GM19023 (cell line): ENCODE results near the gene FAM217A.

ENCODE experiments used
- ATAC-seq: cut with Tn5 transposase; IDR thresholded peaks from one replicate; pipeline ENCODE4 v1.9.1; 2021; ENCODE audit warnings: mild to moderate bottlenecking, moderate library complexity; ENCODE audit not compliant: unreplicated experiment

The FAM217A gene

DNA sequence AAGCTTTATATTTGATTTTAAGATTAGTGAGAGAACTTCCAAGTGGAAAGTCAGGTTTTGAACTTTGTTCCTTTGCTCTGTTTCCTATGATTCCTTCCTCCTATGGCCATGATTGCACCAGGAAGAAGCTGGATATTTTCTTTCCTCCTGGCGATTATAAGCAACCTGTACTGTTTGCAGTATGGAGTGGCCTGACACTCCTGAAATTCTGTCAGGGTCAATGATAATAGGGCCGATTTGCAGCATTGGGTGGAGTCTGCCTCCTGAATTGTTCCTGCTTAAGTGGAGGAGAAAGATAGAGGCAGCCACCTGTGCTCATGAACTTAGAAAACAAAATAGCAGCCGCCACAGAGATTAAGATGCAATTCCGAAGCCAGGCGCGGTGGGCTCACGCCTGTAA, 9.8 kb upstream of the FAM217A start:
- ATAC-seq = no peak

DNA sequence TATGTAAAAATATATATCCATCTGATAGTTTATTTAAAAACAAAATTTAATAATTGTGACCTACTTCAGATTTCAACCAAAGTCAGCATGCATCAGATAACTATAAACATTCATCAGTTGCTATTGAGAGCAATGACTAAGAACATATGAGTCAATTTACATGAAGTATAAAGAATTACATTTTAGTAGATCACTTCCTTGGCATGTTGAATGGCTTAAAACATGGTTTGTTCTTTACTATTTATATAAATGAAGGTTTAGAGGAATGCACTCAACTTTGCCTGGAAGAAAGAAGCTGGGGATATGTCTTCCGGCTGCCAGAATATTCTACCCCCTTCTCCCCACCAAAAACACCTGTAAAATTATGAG, 6.4 kb upstream of the FAM217A start:
- no peak for ATAC-seq

DNA sequence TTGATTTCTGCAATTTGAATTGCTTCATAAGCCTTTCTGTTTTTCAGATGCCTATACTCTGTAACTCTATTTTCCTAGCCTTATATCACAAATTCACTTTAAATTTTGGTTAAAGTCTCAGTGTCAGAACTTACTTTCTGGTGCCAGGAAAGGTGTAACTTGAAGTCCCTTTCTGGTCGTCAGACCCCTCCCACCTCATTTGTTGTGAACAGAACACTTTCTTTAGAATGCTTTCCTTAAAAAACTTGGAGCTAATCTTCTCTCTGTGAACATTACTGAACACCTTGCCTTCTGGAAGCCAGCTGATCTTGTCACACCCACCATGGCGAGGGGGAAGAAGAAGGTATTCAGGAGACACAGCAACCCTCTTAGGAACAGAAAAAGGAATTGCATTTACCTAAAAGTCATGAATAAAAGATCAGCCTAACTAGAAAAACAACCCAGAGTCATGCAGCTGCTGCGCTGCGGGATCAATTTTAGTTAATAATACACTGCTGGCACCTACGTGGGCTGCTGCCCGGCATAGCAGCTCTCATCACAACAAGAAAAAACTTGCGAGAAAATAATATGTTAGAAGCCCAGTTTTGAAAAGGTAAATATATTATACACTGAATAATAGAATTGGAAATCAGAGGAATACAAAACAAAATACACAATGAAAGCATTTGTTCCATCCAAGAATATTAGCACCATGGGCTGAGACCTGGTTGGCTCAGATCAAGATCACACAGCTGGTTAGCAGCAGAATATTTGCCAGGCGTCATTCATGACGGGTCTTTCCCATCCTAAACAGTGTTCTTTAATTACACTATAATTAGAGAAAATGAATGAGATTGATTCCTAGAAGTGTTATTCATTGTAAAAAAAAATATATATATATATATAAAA, 5.8 kb upstream of the FAM217A start:
- ATAC-seq = no peak

DNA sequence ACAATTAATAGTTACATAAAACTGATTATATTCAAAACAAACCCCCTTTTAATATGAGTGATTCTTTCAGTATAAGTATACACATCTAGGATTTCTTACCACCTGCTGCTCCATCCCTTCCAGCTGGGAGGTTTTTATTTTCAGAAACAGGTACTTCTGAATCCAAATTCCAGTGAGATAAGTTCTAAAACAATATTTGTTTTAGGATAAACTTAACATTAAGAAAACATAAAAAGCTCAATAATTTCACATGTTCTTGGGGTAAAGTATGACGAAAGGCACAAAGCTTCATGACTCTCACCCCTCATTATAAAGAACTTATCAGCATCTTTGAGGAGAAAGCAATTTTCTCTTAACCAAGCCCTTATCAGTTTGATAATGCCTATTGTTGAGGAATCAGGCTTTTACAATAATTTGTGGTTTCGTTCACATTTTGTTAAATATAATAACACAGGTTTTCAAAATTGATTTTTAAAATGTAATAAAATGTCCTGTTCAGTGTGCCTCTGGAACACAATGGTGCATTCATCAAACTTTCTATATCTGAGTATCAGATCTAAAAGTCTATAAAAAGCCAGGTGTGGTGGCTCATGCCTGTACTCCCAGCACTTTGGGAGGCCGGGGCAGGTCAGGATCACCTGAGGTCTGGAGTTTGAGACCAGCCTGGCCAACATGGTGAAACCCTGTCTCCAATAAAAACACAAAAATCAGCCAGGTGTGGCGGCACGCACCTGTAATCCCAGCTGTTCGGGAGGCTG, 4.3 kb downstream of the FAM217A start:
- ATAC-seq = no peak

DNA sequence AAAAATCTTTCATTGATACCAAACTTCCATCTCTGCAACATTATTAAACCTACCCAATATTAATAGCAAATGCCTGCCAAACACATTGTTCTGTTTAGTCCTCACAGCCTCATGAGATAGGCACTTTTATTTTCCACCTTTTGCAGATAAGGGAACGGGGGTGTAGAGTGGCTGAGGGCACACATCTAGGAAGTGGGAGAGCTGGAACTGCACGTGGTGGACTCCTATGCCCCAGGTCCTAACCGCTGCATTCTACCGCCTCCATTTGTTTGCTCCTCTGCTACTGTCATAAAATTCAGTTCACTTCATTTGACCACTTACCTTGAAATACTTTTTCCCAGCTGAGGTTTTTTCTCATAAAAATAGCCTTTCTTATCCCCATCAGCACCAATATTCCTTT, 7.6 kb downstream of the FAM217A start:
- no peak for ATAC-seq

DNA sequence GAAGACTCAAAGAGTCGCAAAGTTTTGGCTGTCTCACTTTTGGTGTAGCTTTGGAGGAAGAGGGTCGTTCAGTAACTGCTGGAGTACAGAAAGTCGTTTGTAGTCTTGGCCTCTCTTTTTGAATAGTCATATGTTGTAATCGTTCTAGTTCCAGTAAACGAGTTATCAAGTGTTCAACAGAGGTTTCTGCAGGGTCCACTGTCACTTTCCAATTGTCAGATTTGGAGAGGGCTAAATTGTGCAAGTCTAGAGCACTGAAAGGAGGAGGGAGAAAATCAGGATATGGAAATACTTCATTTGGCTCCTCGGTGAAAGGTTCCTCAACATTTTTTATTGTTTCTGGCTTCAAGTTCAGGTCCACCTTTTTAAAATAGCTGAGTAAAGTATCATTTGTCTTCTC, 9.7 kb downstream of the FAM217A start:
- no peak for ATAC-seq

DNA sequence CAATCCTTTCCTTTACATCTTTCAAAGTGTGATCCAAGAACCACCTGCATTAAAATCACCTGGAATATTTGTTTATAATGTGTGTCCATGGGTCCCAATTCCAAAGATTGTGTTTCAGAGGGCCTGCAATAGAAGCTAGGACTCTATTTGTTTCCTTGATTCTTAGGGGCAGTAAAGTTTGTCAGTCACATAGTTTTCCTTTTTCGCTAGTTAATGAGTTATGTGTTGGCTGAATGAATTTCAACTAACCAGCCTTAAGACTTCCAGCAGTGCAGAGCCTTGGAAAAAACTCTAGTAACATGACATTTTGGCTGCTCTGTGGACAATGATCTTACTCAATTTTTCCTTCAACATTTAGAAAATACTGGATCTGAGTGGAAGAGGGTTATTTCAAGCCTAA, 11.3 kb downstream of the FAM217A start:
- ATAC-seq = no peak

DNA sequence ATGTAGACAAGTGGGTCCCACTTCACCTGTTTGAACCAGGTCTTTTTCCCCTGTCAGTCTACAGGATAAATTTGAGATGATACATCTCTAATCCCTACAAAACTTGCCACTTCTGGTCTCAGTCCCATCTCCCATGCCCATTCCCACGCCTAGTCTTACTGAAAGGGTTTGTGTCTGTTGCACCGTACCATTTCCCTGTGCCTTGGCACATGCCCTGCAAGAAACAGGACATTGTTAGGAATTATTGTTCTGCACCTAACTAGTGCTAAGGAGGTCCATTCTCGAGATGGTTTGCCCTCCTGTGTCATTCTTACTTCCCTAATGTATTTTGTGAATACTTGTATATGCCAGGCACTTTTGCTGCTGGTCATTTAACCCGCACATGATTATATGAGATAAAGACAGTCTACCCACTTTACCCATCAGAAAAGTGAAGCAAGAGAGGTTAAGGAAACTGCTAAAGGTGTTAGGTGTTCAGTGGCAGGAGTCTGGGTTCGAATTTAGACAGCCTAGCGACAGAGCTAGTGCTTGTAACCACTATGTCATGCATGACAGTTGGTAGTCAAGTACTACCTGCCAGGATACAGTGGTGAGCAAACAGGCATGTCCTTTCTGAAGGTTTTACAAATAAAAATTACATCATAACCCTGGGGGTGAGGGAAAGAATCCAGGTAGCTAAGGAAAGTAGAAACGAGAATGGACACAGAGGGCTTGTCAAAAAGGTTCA, 12.7 kb downstream of the FAM217A start:
- no peak for ATAC-seq

DNA sequence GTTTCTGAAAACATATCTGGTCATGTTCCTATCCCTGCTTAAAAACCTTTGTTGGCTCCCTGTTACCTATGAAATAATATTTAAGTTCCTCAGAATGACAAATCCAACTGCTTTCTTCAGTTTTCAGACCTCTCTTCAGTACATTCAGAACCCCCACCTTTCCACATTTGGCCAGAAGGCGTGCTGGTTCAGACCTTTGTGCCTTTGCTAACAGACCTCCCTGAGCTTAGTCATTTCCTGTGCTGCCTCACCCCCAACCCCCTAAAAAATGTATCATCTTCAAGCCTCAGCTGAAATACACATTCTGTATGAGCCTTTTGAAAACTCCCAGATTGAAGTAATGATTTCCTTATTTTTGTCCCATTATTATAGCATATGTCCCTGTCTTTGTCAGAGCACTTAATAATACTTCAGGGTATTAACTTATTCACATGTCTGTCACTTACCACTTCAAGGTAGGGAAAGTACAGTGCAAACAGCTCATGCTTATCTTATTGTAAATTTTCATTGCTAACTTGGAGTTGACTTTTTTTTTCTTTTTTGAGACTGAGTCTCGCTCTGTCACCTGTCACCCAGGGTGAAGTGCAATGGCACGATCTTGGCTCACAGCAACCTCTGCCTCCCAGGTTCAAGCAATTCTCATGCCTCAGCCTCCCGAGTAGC, 19.7 kb downstream of the FAM217A start:
- ATAC-seq = no peak

DNA sequence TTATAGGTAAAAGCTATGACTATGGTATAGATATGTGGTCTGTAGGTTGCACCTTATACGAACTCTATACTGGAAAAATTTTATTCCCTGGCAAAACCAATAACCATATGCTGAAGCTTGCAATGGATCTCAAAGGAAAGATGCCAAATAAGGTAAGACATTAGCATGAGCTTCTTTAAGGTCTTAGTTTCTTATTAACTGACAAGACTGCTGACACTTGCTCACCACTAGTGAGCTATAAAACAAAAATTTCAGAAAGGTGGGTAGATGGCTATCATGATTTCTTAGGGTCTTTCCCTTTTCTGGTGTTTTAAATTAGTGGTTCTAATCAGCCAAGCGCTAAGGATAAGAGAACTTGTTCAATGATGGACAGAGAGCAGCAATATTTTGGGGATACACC, 21.9 kb downstream of the FAM217A start:
- no peak for ATAC-seq

DNA sequence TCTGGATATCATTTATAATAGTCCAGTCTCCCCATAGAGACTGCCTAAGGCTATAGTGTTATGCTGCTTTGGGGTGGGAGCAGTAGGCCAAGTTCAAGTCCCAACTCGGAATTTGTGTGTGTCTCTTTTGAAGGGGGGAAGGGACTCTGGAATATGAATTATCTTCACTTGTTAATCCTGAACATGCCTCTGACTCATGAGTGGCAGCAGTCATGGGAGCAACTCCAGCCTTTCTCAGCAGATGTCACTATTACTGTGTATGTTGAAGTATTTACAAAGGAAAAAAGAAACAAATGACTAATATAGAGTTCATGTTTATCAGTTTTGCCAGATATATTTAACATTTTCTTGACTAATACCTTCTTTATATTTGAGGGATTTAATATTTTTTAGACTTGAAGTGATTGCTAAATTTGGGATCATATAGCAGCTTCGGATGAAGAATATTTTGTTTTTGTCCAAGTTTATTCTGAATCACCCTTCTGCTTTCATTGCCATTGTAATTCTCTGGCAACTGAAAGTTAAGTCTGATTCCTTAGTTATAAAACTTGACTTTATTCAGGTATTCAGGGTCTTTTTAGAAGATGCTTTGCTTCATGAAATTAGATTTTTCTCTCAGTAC, 23.4 kb downstream of the FAM217A start:
- no peak for ATAC-seq

DNA sequence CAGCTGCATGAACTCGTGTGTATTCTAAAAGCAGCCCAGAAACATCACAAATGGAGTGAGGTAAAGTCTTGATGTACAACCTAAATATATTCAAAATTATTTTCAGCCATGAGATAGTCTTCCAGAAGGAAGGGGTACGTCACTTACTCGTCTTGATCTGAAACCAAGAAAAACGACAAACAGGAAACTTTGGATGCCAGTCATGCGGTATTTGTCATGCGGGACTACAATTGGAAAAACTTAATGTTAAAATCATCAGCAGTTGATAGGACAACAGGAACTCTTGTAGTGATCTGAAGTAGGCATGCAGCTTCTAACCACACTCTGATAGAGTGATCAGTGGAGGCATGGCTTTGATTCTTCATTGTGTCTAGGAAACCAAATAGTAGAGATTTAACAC, 29.7 kb downstream of the FAM217A start:
- ATAC-seq = no peak

DNA sequence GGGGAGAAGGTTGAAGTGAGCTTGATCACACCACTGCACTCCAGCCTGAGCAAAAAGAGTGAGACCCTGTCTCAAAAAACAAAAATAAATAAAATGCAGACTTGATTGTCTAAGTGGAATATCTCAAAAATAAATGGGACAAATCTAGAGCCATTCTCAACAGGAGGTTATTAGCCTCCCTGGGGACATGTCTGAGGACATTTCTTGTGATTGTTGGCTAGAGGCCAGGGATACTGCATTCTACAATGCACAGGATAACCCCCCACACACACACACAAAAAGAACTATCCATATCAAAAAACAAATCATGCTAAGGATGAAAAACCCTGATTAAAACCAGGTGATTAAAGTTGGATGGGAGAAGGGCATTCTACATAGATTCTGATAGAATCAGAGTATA, 37.5 kb downstream of the FAM217A start:
- ATAC-seq = no peak

DNA sequence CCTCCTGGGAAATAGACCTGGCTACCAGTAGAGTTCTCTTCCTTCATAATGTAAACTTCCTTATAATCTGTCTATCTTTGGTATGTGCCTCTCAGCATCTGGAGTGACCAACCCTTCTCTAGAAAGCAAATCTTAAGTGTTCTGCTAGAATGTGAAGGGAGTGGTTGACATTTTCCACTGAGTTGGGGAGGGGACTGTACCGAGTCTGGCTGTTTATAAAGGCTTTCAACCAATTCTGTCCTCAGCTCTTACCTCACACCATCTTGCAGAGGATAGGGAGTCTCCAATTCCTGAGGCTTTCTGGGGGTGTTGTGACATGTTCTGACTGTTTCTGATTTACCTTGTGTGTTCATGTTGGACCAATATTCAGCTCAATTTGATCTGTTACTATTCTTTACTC, 39.6 kb downstream of the FAM217A start:
- ATAC-seq = no peak

DNA sequence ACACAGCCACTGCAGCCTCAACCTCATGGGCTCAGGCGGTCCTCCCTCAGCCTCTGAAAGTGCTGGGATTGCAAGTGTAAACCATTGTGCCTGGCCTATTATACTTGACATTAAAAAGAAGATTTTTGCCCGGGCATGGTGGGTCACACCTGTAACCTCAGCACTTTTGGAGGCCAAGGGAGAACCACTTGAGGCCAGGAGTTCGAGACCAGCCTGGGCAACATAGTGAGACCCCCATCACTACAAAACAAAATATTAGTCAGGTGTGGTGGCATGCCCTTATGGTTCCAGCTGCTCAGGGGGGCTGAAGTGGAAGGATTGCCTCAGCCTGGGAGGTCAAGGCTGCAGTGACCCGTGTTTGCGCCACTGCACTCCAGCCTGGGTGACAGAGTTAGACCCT, 42.4 kb downstream of the FAM217A start:
- ATAC-seq = no peak

DNA sequence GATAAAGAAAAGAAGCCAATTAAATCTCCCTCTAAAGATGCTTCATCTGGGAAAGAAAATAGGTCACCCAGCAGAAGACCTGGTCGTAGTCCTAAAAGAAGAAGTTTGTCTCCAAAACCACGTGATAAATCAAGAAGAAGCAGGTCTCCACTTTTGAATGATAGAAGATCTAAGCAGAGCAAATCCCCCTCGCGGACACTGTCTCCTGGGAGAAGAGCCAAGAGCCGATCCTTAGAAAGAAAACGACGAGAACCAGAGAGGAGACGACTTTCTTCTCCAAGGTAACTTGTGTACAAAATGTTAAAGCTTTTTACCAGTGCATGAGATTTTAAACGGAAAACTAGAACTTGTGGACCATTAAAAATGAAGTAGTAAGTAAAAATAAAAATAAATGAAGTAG, 46.5 kb downstream of the FAM217A start:
- no peak for ATAC-seq

DNA sequence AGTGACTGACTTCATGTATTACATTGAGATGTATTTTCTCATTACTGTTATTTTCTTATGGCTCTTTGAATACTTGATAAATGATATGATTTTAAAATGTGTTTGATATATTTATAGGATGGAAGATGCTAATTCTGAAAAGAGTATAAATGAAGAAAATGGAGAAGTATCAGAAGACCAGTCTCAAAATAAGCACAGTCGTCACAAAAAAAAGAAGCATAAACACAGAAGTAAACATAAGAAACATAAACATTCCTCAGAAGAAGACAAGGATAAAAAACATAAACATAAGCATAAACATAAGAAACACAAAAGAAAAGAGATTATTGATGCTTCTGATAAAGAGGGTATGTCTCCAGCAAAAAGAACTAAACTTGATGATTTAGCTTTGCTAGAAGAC, 47.5 kb downstream of the FAM217A start:
- no peak for ATAC-seq

DNA sequence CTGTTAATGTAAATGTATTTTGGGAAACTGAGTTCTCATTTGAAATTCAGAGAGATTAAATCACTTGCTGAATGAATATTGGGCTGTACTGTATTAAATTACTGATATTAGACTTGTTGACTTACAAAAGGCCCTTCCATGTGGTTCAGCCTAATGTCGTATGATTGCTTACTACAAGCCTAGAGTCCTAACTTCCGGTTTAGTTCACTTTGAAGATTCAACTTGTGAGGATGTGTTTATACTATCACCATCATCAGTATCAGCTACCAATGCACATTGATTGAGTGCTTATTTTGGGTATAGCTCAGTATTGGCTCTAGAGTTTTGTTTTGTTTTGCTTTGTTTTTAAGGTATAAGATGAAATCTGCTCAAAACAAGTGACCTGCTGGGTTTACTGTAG, 48.3 kb downstream of the FAM217A start:
- ATAC-seq = no peak

DNA sequence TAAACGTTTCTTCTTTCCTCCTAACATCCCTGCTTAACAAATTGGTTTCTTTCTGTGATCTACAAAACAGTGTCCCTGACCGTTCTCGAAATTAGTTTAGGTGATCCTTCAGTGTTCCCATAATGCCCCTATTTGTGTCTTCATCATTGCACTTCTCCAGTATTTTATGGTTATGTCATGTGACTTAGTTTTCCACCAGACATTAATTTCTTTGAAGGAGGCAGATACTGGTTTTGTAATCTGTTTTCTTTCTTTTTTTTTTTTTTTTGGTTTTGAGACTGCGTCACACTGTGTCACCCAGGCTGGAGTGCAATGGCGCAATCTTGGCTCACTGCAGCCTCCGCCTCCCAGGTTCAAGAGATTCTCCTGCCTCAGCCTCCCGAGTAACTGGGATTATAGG, 49.2 kb downstream of the FAM217A start:
- no peak for ATAC-seq

DNA sequence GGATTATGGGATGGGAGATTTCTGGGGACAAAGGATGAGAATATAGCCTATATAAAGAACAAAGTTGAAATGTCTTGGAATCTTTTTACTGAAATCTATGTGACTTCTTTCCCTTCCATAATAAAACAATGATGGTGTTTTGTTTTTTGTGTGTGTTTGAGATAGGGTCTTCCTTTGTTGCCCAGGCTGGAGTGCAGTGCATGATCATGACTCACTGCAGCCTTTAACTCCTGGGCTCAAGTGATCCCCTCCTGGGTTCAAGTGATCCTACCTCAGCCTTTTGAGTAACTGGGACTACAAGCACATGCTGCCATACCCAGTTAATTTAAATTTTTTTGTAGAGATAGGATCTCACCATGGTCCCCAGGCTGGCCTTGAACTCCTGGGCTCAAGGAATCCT, 50.9 kb downstream of the FAM217A start:
- no peak for ATAC-seq

DNA sequence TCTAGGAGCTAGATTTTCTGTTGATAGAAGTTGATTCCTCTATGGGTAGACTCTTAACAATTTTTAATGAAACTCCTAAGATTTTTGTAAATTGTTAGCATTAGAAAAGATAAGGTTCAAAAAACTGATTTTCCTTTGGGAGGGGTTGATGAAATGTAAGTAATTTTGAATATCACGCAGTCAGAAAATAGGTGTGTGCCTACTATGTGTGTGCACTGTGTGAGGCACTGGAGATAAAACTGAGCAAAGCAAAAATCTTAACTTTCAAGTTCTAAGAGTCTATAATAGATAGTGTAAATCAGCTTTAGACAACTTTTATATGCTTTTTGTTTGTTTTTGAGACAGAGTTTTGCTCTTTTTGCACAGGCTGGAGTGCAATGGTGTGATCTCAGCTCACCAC, 53.3 kb downstream of the FAM217A start:
- ATAC-seq = no peak
